H1 (cell line): ENCODE results near the gene SLC5A7. TPM values are rescaled to one million over a fixed set of nuclear protein-coding genes. Genes with fewer than 3 reads are reported as not detected.

Experiments used
- CTCF ChIA-PET: fragments of 300-600 bp; sonication (Branson Sonifier 250); formaldehyde crosslinking; loops from one replicate; lab custom pipeline; 2021; ENCODE audit not compliant: partially characterized antibody; lab: Charles Lee
- POLR2A ChIA-PET: fragments of 300-600 bp; sonication (Branson Sonifier 250); formaldehyde crosslinking; loops from one replicate; lab custom pipeline; 2021; ENCODE audit warnings: inconsistent platforms; ENCODE audit not compliant: partially characterized antibody; lab: Charles Lee
- DNase-seq, 2 experiments: peaks; one replicate each; pipeline versions ENCODE4 v3.0.0 to v3.0.0-alpha.2; 2010 to 2022; ENCODE audit warnings: low spot score in 2 of 2, low read depth in 1 of 2, mixed read lengths in 1 of 2
- FAIRE-seq: peaks from 2 replicates; lab custom pipeline; 2011; peaks lifted over from hg19 to GRCh38; lab: Jason Lieb, UNC
- H2AFZ ChIP-seq: 2 replicates; pipeline ENCODE4 v1.8.1; 2012; ENCODE audit warnings: low read length, inconsistent platforms
- H2AK5ac ChIP-seq: 2 replicates; pipeline ENCODE4 v1.6.1; 2013; ENCODE audit warnings: low read depth, low read length
- H2BK120ac ChIP-seq: replicated peaks from 2 replicates; pipeline ENCODE3; 2013; ENCODE audit warnings: low read depth, low read length, inconsistent platforms
- H2BK12ac ChIP-seq: 2 replicates; pipeline ENCODE4 v1.6.1; 2013; ENCODE audit warnings: low read depth, low read length
- H2BK15ac ChIP-seq: 2 replicates; pipeline ENCODE4 v1.6.1; 2013; ENCODE audit warnings: low read length
- H2BK20ac ChIP-seq: 2 replicates; pipeline ENCODE4 v1.6.1; 2013; ENCODE audit warnings: low read length
- H2BK5ac ChIP-seq: 2 replicates; pipeline ENCODE4 v1.6.1; 2013; ENCODE audit warnings: low read depth, low read length
- H3K14ac ChIP-seq: 2 replicates; pipeline ENCODE4 v1.6.1; 2013; ENCODE audit warnings: inconsistent platforms; ENCODE audit not compliant: insufficient read length
- H3K18ac ChIP-seq: 2 replicates; pipeline ENCODE4 v1.6.1; 2013; ENCODE audit warnings: low read length; ENCODE audit errors: extremely low read depth
- H3K23ac ChIP-seq: 2 replicates; pipeline ENCODE4 v1.6.1; 2013; ENCODE audit warnings: inconsistent platforms; ENCODE audit not compliant: insufficient read length
- H3K23me2 ChIP-seq: 2 replicates; pipeline ENCODE4 v1.6.1; 2013; ENCODE audit warnings: low read depth, low read length
- H3K27ac ChIP-seq: 2 replicates; pipeline ENCODE4 v1.6.1; 2011; ENCODE audit warnings: low read depth, low read length, inconsistent platforms
- H3K27me3 ChIP-seq, 4 experiments: replicated peaks in 1 of 4; 1 replicate in 1 of 4; 2 replicates in 3 of 4; pipeline versions ENCODE4 v1.6.1 to v1.8.1; 2011 to 2013; ENCODE audit warnings: low read length in 3 of 4, mild to moderate bottlenecking in 3 of 4, inconsistent platforms in 2 of 4, mixed read lengths in 2 of 4, moderate library complexity in 1 of 4; ENCODE audit not compliant: control insufficient read depth in 3 of 4, insufficient read depth in 3 of 4; ENCODE audit errors: extremely low read depth in 1 of 4
- H3K36me3 ChIP-seq, 4 experiments: 2 replicates each; pipeline versions ENCODE4 v1.6.1 to v1.8.1; 2011 to 2013; ENCODE audit warnings: mild to moderate bottlenecking in 4 of 4, low read length in 3 of 4, moderate library complexity in 2 of 4, control low read depth in 1 of 4, inconsistent platforms in 1 of 4; ENCODE audit not compliant: insufficient read depth in 4 of 4, control insufficient read depth in 2 of 4
- H3K4ac ChIP-seq: replicated peaks from 2 replicates; pipeline ENCODE3; 2013; ENCODE audit warnings: low read length, low read depth, mixed read lengths, inconsistent platforms; ENCODE audit not compliant: insufficient read length
- H3K4me1 ChIP-seq, 4 experiments: replicated peaks in 1 of 4; 1 replicate in 1 of 4; 2 replicates in 3 of 4; pipeline versions ENCODE4 v1.6.1 to v1.8.1; 2011 to 2013; ENCODE audit warnings: low read length in 3 of 4, inconsistent platforms in 2 of 4, mixed read lengths in 1 of 4; ENCODE audit not compliant: insufficient read depth in 4 of 4, control insufficient read depth in 3 of 4
- H3K4me2 ChIP-seq, 2 experiments: 2 replicates each; pipeline versions ENCODE4 v1.6.1 to v1.8.1; 2011 to 2013; ENCODE audit warnings: low read depth in 2 of 2, low read length in 2 of 2, control low read depth in 1 of 2, inconsistent platforms in 1 of 2, mild to moderate bottlenecking in 1 of 2; ENCODE audit not compliant: insufficient read depth in 1 of 2
- H3K4me3 ChIP-seq, 4 experiments: fragments of 200-600, 300-600 bp in 1 of 4; sonication (generic), shearing (Covaris generic), sonication (Bioruptor Twin) in 1 of 4; 2 replicates each; pipeline versions ENCODE4 v1.5.1 to v1.8.1; 2011 to 2016; ENCODE audit warnings: low read length in 4 of 4, low read depth in 3 of 4, control low read depth in 2 of 4, inconsistent platforms in 2 of 4, mild to moderate bottlenecking in 2 of 4, mixed read lengths in 1 of 4, moderate library complexity in 1 of 4; ENCODE audit not compliant: insufficient read depth in 2 of 4; ENCODE audit errors: extremely low read depth in 1 of 4
- H3K56ac ChIP-seq: replicated peaks from 2 replicates; pipeline ENCODE3; 2013; ENCODE audit warnings: low read depth, mild to moderate bottlenecking, mixed read lengths, low read length, inconsistent platforms; ENCODE audit not compliant: insufficient read length
- H3K79me1 ChIP-seq: 2 replicates; pipeline ENCODE4 v1.6.1; 2013; ENCODE audit warnings: low read depth, low read length, control low read depth
- H3K79me2 ChIP-seq, 2 experiments: 2 replicates each; pipeline versions ENCODE4 v1.6.1 to v1.8.1; 2012 to 2013; ENCODE audit warnings: low read length in 2 of 2, mild to moderate bottlenecking in 2 of 2, inconsistent platforms in 1 of 2; ENCODE audit not compliant: insufficient read depth in 2 of 2, control insufficient read depth in 1 of 2
- H3K9ac ChIP-seq, 4 experiments: replicated peaks in 1 of 4; 1 replicate in 1 of 4; 2 replicates in 3 of 4; pipeline versions ENCODE4 v1.6.1 to v1.8.1; 2011 to 2013; ENCODE audit warnings: low read depth in 3 of 4, low read length in 3 of 4, control low read depth in 2 of 4, mild to moderate bottlenecking in 2 of 4, moderate library complexity in 2 of 4, inconsistent platforms in 1 of 4; ENCODE audit errors: extremely low read depth in 1 of 4
- H3K9me3 ChIP-seq, 2 experiments: 2 replicates each; pipeline versions ENCODE4 v1.6.1 to v1.8.1; 2012 to 2013; ENCODE audit warnings: mild to moderate bottlenecking in 2 of 2, moderate library complexity in 2 of 2, control low read depth in 1 of 2, inconsistent platforms in 1 of 2, low read depth in 1 of 2, low read length in 1 of 2, mixed read lengths in 1 of 2; ENCODE audit not compliant: insufficient read depth in 2 of 2
- H4K20me1 ChIP-seq, 2 experiments: replicated peaks in 1 of 2; 2 replicates each; pipeline versions ENCODE3 to v1.8.1; 2011 to 2013; ENCODE audit warnings: inconsistent platforms in 2 of 2, low read length in 2 of 2, mild to moderate bottlenecking in 1 of 2; ENCODE audit not compliant: insufficient read depth in 2 of 2, control insufficient read depth in 1 of 2
- H4K5ac ChIP-seq: 2 replicates; pipeline ENCODE4 v1.6.1; 2013; ENCODE audit warnings: low read length, low read depth, mixed read lengths, inconsistent platforms; ENCODE audit not compliant: insufficient read length
- H4K8ac ChIP-seq: 2 replicates; pipeline ENCODE4 v1.8.0; 2013; ENCODE audit warnings: mild to moderate bottlenecking, moderate library complexity, low read length, inconsistent platforms; ENCODE audit not compliant: insufficient read depth; ENCODE audit errors: extremely low read depth
- H4K91ac ChIP-seq: replicated peaks from 2 replicates; pipeline ENCODE3; 2013; ENCODE audit warnings: low read length, mixed read lengths, inconsistent platforms; ENCODE audit not compliant: insufficient read length
- BCL11A ChIP-seq, 2 experiments: IDR thresholded peaks; one replicate each; pipeline ENCODE4 v1.6.1; 2011; ENCODE audit warnings: low read depth in 2 of 2, low read length in 2 of 2, mild to moderate bottlenecking in 2 of 2
- BRCA1 ChIP-seq: IDR thresholded peaks from 2 replicates; pipeline ENCODE4 v1.6.1; 2012; ENCODE audit warnings: low read depth, low read length, improper control_type of control experiment
- HDAC2 ChIP-seq, 2 experiments: fragments of 300-600 bp in 1 of 2; sonication (generic) in 1 of 2; IDR thresholded peaks; 2 replicates each; pipeline ENCODE4 v1.6.1; 2011 to 2012; ENCODE audit warnings: low read depth in 2 of 2, low read length in 2 of 2, mild to moderate bottlenecking in 2 of 2, moderate library complexity in 2 of 2, borderline replicate concordance in 1 of 2, inconsistent platforms in 1 of 2
- HDAC6 ChIP-seq: IDR thresholded peaks from one replicate; pipeline ENCODE4 v1.7.1; 2012; ENCODE audit warnings: low read depth, mild to moderate bottlenecking, inconsistent platforms, low read length, moderate library complexity
- NRF1 ChIP-seq: IDR thresholded peaks from 2 replicates; pipeline ENCODE4 v1.6.1; 2011; ENCODE audit warnings: mild to moderate bottlenecking, low read depth, low read length, improper control_type of control experiment
- POLR2AphosphoS5 ChIP-seq: IDR thresholded peaks from 2 replicates; pipeline ENCODE4 v1.6.1; 2011; ENCODE audit warnings: low read depth, low read length
- RAD21 ChIP-seq, 2 experiments: IDR thresholded peaks in 1 of 2; conservative IDR thresholded peaks in 1 of 2; 2 replicates each; pipeline ENCODE4 v1.6.1; 2011; ENCODE audit warnings: low read depth in 2 of 2, low read length in 2 of 2, improper control_type of control experiment in 1 of 2, inconsistent platforms in 1 of 2, mild to moderate bottlenecking in 1 of 2, moderate library complexity in 1 of 2
- RBBP5 ChIP-seq: IDR thresholded peaks from 2 replicates; pipeline ENCODE4 v1.7.1; 2012; ENCODE audit warnings: low read depth, mild to moderate bottlenecking, inconsistent platforms, low read length, moderate library complexity, borderline replicate concordance
- RFX5 ChIP-seq: IDR thresholded peaks from 2 replicates; pipeline ENCODE4 v1.6.1; 2011; ENCODE audit warnings: low read depth, low read length, improper control_type of control experiment, borderline replicate concordance
- RNF2 ChIP-seq: fragments of 200-900, 300-1000 bp; sonication (generic); IDR thresholded peaks from 2 replicates; pipeline ENCODE4 v1.7.1; 2016; ENCODE audit warnings: borderline replicate concordance, low read depth, mild to moderate bottlenecking, antibody characterized with exemption, low read length; ENCODE audit not compliant: poor library complexity, severe bottlenecking; ENCODE audit errors: missing control alignments
- SAP30 ChIP-seq: fragments of 300-600 bp; sonication (generic); IDR thresholded peaks from 2 replicates; pipeline ENCODE4 v1.7.1; 2012; ENCODE audit warnings: low read length, moderate library complexity, mild to moderate bottlenecking, inconsistent platforms; ENCODE audit not compliant: insufficient read depth, insufficient replicate concordance
- SIN3A ChIP-seq, 2 experiments: IDR thresholded peaks in 1 of 2; conservative IDR thresholded peaks in 1 of 2; 2 replicates each; pipeline ENCODE4 v1.6.1; 2011 to 2012; ENCODE audit warnings: low read length in 2 of 2, improper control_type of control experiment in 1 of 2, low read depth in 1 of 2, mild to moderate bottlenecking in 1 of 2
- SP4 ChIP-seq: IDR thresholded peaks from 2 replicates; pipeline ENCODE4 v1.6.1; 2012; ENCODE audit warnings: low read length, inconsistent platforms
- TAF1 ChIP-seq: IDR thresholded peaks from 2 replicates; pipeline ENCODE4 v1.6.1; 2011; ENCODE audit warnings: mild to moderate bottlenecking, low read depth, low read length
- WGBS, 2 experiments: shearing (Covaris generic) in 1 of 2; methylation state at CpG; one replicate each; pipeline versions ENCODE4 v1.1.6 to v1.1.7; 2013 to 2015; ENCODE audit warnings: low lambda C conversion rate in 2 of 2, mixed read lengths in 2 of 2, inconsistent platforms in 1 of 2, low coverage in 1 of 2, missing lambda C conversion rate in 1 of 2; ENCODE audit not compliant: insufficient replicate concordance in 2 of 2, insufficient coverage in 1 of 2, insufficient read length in 1 of 2; ENCODE audit errors: extremely low coverage in 1 of 2, missing lambda C conversion rate in 1 of 2; 5-methylcytosine and 5-hydroxymethylcytosine counted together
- polyA plus RNA-seq, 7 experiments: library from polyadenylated mRNA; depleted of rRNA in 3 of 7; stranded (reverse) in 5 of 7; unstranded in 2 of 7; fragments of >200 nt in 5 of 7; fragments of 200-250 nt in 2 of 7; gene quantifications; 1 replicate in 5 of 7; 2 replicates in 1 of 7; 4 replicates in 1 of 7; pipeline versions ENCODE4 v1.2.1 to v1.2.3, GENCODE V29; 2011 to 2013; ENCODE audit warnings: missing spikeins in 2 of 7, mixed read lengths in 2 of 7
- total RNA-seq: library from RNA; stranded (reverse); fragmentation: NEBNext Ultra II Directional; extraction: Animal tissue kit (Norgen Biotek cat#: 25700); gene quantifications from 2 replicates; pipeline ENCODE4 v1.2.1, GENCODE V29; 2021

SLC5A7 gene
- total and polyA plus RNA-seq, 2 of the 8 experiments (the other 6 are each of a cell fraction or from before 2014, with no cell fraction given) = 0.15 to 0.30 TPM

DNA sequence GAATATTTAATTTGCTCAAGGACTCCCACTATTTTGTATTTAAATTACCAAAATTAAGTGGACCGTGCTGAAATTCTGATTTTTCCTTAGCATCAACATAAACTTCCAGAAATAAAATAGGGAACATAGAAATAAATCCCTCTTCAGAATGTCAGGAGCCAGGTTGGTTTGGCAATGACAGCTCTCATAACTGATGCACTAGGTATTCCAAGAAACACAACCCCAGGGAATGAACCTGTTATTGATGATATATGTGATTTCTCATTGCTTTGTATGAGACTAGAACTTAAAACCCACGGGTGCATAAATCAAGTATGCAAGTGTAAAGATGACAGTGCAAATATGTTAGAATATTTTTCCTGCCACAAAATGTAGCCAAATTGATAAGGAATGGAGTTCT lies 12.8 kb downstream of the SLC5A7 start:
- H2AFZ ChIP-seq = no peak overlapping the region
- no peak for FAIRE-seq
- no peak overlapping the region for H3K18ac ChIP-seq
- H3K4me1 ChIP-seq = no peaks in the 10 kb centered on the region
- no peak overlapping the region for H4K8ac ChIP-seq
- no peaks in the 10 kb centered on the region for H3K79me2 ChIP-seq
- H2BK12ac ChIP-seq = no peak overlapping the region
- no peak overlapping the region for H3K4ac ChIP-seq
- no peak overlapping the region for H3K23ac ChIP-seq
- H4K20me1 ChIP-seq = no peaks in the 10 kb centered on the region
- no peak overlapping the region for H3K27ac ChIP-seq
- H3K4me2 ChIP-seq = no peak overlapping the region
- H3K9ac ChIP-seq = no peak overlapping the region
- no peak overlapping the region for H2AK5ac ChIP-seq
- no peak overlapping the region for H3K56ac ChIP-seq
- H3K27me3 ChIP-seq = no peaks in the 10 kb centered on the region
- no peak overlapping the region for H4K5ac ChIP-seq
- no peaks in the 10 kb centered on the region for H3K36me3 ChIP-seq
- H2BK5ac ChIP-seq = no peak overlapping the region
- H2BK20ac ChIP-seq = no peak overlapping the region
- H3K9me3 ChIP-seq = no peaks in the 10 kb centered on the region
- no peak overlapping the region for H2BK15ac ChIP-seq
- TF ChIP-seq SIN3A (conservative IDR thresholded peaks at IDR 0.05 in 1 of 2, IDR thresholded peaks at IDR 0.05 in 1 of 2; ENCODE audit: low read depth in 1 of 2, low read length in 2 of 2) (no peak), RFX5 (no peak), HDAC2 (IDR thresholded peaks at IDR 0.05; ENCODE audit: borderline replicate concordance in 1 of 2, low read depth in 2 of 2, low read length in 2 of 2) (no peak), NRF1 (no peak), RNF2 (no peak), BRCA1 (no peak), SAP30 (no peak), TAF1 (no peak), POLR2AphosphoS5 (no peak), RBBP5 (no peak), SP4 (no peak), BCL11A (IDR thresholded peaks at IDR 0.05; ENCODE audit: low read depth in 2 of 2, low read length in 2 of 2) (no peak), RAD21 (IDR thresholded peaks at IDR 0.05 in 1 of 2, conservative IDR thresholded peaks at IDR 0.05 in 1 of 2; ENCODE audit: low read depth in 2 of 2, low read length in 2 of 2) (no peak), HDAC6 (no peak)
- 93% methylated on average over 2 of the region's 2 CpGs; no CpG with 5 or more reads in 1 of the 2 experiments for WGBS, 2 experiments
- H4K91ac ChIP-seq = no peak overlapping the region
- no peak for DNase-seq
- CTCF ChIA-PET = no interaction called here
- no peak overlapping the region for H2BK120ac ChIP-seq
- H3K23me2 ChIP-seq = no peaks in the 10 kb centered on the region
- POLR2A ChIA-PET = no interaction called here
- H3K79me1 ChIP-seq = no peaks in the 10 kb centered on the region
- no peak overlapping the region for H3K14ac ChIP-seq
- H3K4me3 ChIP-seq = no peak overlapping the region
